Mammary epithelial cell (primary cell): ENCODE results near the gene CD8B.

Source experiments
- CTCF ChIP-seq, 2 donors: IDR thresholded peaks in 1 of 2; conservative IDR thresholded peaks in 1 of 2; 2 replicates each; pipeline ENCODE4 v1.5.1; 2011 to 2012; ENCODE audit warnings: inconsistent platforms in 2 of 2, low read length in 2 of 2, mild to moderate bottlenecking in 2 of 2, control low read depth in 1 of 2, low read depth in 1 of 2; ENCODE audit not compliant: insufficient read depth in 1 of 2; ENCODE audit errors: extremely low read depth in 1 of 2
- EZH2 ChIP-seq: IDR thresholded peaks from 2 replicates; pipeline ENCODE4 v1.6.1; 2012; ENCODE audit warnings: low read length, inconsistent platforms, borderline replicate concordance

GRCh38 chr2:86808315-86809161 lies 53.1 kb downstream of the CD8B start:
- TF ChIP-seq CTCF (conservative IDR thresholded peaks at IDR 0.05 in 1 of 2, IDR thresholded peaks at IDR 0.05 in 1 of 2; ENCODE audit: extremely low read depth in 1 of 2, insufficient read depth in 1 of 2, low read depth in 1 of 2, low read length in 2 of 2) (peak; percentile 88 to 93), EZH2 (no peak)
